NCI-H2029 (cell line): ENCODE data around the gene ACOT7.

ENCODE experiments used
- DNase-seq: peaks from one replicate; lab custom pipeline; 2025; lab: John Stamatoyannopoulos, UW

ACOT7 gene

DNA sequence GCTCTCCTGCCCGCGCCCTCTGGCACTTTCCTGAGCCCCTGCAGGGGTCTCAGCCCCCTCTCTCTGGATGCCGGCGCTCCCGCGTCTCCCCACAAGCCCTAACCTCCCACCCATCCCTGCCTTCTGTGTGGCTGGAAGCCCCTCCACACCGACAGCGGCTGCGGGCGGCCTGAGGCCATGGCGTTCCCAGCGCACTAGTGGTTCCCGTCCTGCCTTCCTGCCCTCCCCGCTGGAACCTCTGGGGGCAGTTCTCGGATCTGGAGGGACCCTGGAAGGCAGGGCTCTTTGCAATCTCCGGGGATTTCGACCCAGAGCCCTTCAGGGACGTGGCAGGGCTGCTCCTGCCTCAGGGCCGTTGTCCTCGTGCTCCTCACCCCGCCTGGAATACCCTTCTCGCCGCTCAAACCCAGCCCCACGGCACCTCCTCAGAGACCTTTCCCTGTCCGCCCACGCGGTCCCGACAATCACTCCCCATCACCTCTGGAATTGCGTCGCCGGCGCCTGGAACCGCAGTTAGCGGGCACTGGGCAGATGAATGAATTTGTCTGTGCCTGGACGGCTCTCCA, 30.5 kb upstream of the ACOT7 start:
- DNase-seq: no peak

DNA sequence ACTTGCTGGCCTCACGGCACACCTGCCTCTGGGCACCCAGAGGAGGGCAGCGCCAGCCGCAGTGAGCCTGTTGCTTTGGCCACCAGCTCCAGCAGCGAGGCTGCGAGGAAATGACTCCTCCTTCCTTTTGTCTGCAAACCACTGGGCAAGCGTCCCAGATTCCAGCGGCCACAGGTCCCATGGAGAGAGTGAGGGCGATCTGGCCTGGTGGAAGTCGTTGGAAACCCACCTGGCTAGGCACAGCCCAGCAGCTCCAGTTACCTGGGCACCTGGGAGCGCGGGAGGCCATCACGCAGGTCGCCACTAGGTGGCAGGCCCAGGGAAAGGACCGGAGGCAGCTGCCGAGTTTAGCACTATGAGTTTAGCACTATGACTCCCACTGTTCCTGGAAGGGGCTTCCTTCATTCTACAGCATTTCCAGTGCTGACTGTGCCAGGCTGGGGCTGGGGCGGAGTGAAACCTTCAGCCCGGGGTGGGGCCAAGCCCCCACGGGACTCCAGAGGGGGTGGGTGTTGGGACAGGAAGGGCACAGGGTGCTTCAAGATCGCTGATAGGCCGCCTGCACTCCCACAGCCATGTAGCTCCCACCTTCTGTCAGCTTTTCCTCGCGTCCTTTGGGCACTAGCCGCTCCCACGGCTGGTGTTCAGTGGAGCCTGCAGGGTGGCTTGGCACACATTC, 29.9 kb upstream of the ACOT7 start:
- DNase-seq: peak; percentile 82

DNA sequence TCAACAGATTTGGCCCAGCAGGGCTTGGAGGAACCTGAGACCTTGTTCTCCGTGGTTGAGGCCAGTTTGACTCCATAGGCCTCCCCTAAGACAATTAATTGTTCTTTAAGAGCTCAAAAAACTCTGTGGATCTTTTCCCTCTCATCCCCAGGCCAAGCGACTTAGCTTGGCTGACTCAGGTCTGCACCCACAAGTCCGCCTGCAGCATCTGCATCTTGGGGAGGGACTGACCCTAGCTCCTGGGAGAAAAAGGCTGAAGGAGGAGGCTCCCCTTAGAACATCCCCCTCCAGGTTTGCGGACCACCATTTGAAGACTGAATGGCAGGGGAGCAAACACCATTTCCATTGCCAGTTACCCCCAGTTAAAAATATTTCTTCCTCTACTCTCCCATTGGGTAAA, 27.7 kb upstream of the ACOT7 start:
- DNase-seq: no peak

DNA sequence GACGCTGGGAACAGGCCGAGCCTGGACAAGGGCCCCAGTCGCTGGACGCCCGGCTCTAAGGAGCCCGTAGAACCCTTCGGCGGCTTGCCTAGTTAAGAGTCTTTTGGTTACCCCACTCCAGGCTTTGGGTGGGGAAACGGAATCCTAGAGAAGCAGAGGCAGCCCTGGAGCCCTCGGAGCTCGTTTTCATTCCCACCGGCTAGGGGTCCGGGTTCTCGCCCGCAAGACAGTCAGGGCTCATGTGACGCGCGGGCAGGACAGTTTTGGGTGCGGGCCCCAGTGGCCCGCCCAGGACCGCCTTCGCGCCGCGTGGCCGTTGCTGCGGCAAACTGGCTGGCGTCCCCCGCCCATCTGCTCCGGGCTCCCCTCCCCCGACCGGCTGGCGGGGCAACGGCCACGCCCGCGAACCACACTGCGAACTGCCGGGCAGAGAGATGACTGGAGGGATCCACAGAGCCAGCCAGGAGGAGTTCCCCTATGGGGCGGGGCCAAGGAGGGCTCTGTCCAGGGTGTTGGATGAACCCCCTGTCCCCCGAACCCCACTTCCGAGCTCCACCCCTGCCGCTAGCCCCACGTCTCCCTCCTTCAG, 27.0 kb upstream of the ACOT7 start:
- no peak for DNase-seq

DNA sequence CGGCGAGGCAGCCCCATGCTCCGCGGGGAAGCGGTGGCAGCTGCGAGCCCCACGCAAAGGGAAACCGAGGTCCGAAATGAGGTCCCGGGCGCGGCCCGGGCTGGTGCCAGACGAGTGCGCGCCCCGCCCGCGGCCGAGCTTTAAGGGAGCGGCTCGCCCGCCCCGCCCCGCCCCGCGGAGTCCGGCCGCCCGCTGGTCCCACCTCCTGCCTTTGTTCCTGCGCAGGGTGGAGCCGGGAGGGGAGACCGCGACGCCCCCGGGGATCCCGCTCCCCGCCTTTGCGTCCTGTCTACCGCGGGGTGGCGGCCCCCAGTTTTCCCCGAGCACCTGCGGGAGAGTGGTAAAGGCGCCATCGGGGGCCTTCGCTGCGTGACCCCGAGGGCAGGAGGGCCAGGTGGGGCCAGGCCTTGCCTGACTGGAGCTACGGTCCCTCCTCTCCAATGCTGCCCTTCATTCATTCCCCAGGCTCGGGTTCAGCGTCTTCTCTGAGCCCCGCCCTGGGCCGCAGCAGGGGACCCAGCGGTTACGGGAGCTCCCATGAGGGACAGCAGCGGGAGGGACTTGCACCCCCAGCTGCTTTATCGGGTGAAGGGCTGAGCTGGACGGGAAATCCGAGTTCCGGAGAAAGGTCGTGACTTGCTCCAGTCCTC, 26.4 kb upstream of the ACOT7 start, which contains the start of gene HES2:
TSS of gene HES2 (minus strand) at position 116 of the 650 bp plus-strand sequence. CDS start at position 17, 99 bp downstream.
- DNase-seq: no peak

DNA sequence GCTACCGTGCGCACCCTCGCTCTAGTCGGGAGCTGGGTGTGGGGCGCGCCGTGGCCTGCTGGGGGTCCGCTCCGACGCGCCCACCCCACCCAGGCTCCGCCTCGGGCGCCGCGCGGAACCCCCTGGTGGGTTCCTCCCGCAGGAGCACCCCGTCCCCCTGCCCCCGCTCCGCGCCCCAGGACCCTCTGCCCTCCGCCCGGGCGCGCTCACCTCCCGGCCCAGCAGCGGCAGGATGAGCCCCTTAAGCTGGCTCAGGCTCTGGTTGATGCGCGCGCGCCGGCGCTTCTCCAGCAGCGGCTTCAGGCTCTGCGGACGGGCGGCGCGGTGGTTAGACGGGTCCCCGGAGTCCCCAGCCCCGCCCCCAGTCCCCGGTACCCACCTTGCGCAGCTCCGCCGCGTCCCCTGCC, 25.8 kb upstream of the ACOT7 start:
- DNase-seq: no peak

DNA sequence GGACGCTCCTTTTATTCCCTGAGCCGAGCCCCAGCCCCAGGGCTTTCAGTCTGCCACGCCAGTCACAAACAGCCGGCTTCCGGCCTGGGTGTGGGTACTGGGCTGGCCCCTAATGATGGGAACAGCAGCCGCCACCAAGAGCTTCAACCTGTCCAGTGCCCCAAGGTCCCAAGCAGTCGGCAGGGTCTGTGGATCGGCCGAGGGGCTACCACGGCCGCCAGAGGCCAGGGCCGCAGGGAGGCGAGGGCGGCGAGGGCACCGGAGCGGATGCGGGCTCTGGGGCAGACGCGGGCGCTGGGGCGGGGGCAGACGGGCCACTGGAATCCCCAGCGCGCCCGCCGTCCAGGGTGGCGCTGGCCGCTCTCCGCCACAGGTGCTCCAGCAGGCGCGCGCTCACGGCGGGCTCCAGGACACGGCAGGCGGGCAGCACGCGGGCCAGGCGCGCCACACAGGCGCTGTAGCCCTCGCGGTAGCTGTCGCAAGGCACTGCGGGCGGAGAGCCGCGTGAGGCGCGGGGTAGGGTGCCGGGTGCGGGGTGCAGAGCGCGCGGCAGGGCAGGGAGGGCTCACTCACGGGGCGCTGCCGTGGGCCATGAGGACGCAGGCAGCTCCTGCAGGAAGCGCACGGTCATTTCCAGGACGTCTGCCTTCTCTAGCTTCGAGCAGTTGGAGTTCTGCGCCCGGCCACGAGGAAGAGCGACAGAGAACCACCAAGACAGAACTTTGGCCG, 25.3 kb upstream of the ACOT7 start:
- no peak for DNase-seq

DNA sequence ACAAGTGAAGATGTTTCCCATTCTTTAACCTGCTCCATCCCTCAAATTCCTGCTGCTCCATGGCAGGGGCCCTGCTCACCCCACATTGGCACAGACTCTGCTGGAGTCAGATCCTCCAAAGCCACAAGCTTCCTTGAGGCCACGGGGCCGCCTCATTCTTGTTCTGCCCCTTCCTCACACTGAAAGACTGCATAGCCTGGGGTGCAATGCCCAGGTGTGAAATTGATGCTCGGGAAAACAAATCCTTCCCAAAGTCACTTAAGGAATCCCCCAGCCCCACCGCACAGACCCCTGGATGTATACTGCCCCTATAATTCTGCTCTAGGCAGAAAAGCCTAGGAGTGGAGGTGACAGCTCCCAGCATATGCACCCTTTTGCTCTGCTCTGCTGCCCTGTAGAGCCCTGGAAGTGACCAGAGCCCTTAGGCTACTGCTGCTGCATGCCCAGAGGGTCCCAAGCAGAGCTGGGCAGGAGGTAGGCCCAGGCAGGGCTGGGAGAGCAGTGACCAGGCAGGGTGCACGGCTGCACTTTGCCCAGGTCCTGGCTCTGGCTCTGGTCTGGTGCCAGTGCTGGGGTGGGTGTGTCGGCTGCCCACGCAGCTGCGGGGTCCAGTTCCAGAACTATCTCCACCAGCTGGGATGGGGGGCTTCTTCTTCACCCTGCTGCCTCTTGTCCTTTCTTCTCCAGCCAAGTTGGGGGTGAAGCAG, 24.5 kb upstream of the ACOT7 start:
- DNase-seq: no peak

DNA sequence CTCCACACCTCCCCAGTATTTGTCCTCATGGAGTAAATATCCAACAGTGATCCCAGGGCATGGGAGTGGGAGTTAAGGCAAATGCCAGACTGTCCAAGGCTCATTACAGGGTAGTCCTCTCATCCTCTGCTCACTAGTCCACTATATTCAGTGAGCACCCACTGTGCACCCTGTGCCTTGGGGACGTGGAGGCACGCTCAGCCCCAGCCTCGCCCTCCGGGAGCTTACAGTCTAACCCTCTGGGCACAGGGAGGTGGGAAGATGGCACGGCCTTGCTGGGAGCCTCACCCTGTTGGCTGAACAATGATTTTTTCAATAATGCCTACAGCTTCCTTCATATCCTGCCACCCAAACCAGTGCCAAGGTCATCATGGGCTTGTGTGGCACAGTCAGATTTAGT, 23.3 kb upstream of the ACOT7 start:
- DNase-seq: no peak

DNA sequence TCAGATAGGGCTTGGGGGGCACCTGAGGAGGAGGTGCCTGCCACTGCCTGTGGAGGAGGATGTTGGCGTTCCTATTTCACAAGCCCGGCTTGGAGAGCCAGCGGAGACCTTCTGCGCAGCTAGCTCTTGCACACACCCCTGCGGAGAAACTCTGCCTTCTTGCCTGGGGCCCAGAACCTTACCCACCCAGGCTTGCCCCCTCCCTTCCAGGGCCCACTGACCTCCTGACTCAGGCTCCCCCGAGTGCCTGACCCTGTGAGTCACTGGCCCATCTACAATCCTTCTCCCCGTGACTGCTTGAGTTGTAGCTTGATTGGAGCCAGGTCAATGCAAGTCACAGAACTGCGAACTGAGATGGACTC, 22.7 kb upstream of the ACOT7 start:
- DNase-seq: no peak

DNA sequence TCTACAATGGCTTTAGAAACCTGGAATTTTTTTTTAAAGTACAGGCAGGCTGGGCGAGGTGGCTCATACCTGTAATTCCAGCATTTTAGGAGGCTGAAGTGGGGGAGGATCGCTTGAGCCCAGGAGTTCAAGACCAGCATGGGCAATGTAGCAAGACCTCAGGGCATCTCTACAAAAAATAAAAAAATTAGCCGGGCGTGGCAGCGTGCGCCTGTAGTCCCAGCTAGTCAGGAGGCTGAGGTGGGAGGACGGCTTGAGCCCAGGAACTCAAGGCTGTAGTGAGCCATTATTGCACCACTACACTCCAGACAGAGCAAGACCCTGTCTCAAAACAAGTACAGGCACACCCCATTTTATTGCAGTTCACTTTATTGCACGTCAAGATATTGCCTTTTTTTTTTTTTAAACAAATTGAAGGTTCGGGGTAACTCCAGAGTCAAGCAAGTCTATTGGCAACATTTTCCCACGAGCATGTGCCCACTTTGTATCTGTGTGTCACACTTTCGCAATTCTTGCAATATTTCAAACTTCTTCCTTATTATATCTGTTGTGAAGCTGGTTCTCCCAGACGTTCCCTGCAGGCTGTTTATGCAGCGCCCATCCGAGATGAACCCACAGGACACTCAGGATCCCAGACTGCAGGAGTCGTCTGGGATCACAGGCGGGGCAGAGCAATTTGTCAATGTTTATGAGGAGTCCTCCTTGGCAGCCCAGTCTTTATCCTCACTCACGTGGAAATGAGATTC, 21.5 kb upstream of the ACOT7 start:
- DNase-seq: no peak

DNA sequence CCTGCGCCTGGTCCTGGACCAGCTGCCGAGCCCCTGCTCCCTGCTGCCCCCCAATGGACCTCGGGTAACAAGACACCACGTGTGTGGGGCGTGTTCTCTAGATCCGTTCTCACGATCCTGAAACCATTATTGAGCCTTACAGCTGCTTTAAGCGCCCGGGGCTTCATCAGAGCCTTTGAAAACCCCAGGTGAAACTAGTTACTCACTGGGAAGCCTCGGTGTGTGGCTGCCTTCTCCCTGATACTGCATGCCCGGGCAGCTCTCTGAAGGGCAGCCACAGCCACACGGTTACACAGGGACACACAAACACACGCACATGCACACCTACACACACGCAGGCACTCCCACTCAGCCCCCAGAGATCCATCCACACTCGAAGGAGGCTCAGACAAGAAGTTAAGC, 20.9 kb upstream of the ACOT7 start:
- DNase-seq: no peak

DNA sequence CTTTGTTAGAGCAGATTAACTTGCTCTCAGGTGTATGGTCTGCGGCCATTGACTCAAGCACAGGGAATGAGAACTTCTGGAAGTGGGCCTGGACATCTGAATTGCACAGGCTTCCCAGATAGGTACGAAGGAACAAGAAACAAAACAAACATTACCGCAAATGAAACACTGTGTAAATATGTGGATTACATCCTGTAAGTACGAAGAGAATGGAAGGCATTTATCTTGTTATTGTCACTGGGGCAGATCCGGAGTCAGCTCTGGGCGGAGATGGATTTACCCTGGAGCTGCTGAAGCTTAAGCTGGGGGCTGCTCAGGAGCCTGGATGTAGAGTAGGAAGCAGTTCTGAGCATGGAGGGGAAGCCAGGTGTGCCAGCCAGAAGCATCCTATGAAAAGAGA, 19.3 kb upstream of the ACOT7 start:
- peak; percentile 63 for DNase-seq

DNA sequence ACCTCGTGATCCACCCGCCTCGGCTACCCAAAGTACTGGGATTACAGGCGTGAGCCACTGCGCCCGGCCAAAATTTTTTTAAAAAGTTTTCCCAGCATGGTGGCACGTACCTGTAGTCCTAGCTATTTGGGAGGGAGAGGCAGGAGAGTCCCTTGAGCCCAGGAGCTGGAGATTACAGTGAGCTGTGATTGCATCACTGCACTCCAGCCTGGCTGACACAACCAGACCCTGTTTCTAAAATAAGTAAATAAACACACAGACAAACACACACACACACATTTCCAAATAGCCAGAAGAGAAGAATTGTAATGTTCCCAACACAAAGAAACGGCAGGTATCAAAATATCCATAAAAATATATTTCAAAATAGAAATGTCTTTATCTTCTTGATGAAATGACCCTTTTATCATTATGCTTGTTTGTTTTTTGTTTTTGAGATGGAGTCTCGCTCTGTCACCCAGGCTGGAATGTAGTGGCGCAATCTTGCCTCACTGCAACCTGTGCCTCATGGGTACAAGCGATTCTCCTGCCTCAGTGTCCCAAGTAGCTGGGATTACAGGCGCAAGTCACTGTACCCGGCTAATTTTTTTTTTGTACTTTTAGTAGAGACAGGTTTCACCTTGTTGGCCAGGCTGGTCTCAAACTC, 16.8 kb upstream of the ACOT7 start:
- no peak for DNase-seq

DNA sequence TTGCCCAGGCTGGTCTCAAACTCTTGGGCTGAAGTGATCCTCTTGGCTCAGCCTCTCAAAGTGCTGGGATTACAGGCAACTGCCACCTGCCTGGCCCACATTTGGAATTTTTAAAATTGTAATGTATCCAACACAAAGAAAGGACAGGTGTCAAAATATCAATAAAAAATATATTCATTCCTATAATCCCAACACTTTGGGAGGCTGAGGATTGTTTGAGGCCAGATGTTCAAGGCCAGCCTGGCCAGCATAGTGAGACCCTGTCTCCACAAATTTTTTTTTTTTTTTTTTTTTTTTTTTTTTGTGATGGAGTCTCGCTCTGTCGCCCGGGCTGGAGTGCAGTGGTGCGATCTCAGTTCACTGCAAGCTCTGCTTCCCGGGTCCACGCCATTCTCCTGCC, 16.2 kb upstream of the ACOT7 start:
- no peak for DNase-seq

DNA sequence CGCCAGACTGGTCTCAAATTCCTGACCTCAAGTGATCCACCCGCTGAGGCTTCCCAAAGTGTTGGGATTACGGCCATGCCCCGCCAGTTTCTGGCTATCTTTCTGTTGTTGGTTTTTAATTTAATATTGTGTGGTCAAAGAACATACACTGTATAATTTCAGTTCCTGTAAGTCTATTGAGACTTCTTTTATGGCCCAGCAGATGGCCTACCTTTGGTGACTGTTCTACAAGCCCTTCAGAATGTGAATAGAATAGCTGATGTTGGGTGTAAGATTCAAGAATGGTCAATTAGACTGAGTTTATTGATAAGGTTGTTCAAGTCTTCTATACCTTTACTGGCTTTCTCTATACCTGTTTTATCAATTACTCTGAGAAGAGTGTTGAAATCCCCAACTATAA, 15.5 kb upstream of the ACOT7 start:
- no peak for DNase-seq

DNA sequence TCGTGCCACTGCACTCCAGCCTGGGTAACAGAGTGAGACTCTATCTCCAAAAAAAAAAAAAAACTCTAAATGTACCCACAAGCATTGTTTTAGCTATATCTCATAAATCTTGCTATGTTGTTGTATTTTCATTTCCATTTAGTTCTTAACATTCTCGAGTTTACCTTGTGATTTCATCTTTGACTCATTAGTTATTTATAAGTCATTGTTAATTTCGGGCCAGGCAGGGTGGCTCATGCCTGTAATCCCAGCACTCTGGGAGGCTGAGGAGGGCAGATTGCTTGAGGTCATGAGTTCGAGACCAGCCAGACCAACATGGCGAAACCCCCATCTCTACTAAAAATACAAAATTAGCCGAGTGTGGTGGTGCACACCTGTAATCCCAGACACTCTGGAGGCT, 14.5 kb upstream of the ACOT7 start:
- no peak for DNase-seq

DNA sequence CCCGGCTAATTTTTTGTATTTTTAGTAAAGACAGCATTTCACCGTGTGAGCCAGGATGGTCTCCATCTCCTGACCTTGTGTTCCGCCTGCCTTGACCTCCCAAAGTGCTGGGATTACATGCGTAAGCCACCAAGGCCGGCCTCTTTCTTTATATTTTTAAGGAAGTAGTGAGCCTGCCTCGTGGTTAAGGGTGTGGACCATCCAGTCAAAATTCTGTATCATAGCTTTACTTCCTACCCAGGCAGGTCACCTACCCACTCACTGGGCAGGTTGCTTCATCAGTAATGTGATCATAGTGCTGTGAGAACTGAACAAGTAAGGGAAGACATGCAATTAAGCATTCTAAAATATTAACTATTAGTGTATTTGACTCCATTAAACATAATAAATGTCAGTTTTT, 8.1 kb upstream of the ACOT7 start:
- no peak for DNase-seq

DNA sequence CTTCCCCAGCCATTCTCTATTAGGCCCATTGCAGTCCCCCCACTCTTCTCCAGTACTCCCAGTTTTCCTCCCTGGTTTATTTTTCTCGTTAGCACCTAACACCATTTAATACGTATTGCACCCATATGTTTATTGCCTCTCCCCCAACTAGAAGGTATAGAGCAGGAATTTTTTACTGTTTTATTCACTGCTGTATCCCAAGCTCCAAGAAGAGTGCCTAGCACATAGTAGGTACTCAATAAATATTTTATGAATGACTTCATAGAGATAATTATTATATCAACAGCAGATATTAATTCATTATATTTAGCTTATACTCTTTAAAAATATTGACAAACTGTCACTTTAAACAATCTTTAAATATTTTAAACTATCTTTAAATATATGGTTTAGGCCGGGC, 5.7 kb upstream of the ACOT7 start:
- no peak for DNase-seq

DNA sequence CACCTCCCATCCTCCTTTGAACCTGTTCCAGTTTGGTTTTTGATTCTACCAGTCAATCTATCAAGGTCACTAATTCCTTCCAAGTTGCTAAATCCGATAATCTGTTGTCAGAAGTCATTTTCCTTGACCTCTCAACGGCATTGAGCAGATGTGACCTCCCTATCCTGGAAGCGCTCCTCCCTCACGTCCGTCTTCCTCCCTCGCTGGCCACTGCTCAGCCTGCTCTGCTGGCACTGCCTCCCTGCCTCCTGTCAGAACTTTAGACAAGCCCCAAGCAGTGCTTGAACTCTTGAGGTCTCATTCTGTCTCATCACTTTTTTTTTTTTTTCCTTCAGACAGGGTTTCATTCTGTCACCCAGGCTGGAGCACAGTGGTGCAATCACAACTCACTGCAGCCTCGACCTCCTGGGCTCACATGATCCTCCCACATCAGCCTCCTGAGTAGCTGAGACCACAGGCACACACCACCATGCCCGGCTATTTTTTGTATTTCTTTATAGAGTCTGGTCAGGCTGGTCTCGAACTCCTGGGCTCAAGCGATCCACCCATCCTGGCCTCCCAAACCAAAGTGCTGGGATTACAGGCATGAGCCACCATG, 4.4 kb upstream of the ACOT7 start:
- DNase-seq: no peak
